Natural killer cell (primary cell): ENCODE measurements around the gene EDARADD. TPM values are rescaled to one million over a fixed set of nuclear protein-coding genes. Genes with fewer than 3 reads are reported as not detected.

Experiments used
- ATAC-seq, 3 donors: fragments of 150-1000 bp in 2 of 3; fragments of 200-7000 bp in 1 of 3; cut with Tn5 transposase; 1 replicate in 1 of 3; 2 replicates in 2 of 3; pipeline ENCODE4 v1.10.0; 2021; ENCODE audit warnings: mild to moderate bottlenecking in 2 of 3, moderate library complexity in 2 of 3
- DNase-seq, 2 donors: peaks; one replicate each; pipeline versions ENCODE4 v3.0.0 to v3.0.0-alpha.2; 2013 to 2021; ENCODE audit warnings: mixed read lengths in 1 of 2
- H3K27ac ChIP-seq: one replicate; pipeline ENCODE4 v1.5.1; 2013; ENCODE audit warnings: mild to moderate bottlenecking, low read length
- H3K27me3 ChIP-seq: one replicate; pipeline ENCODE4 v1.6.1; 2013; ENCODE audit warnings: low read length; ENCODE audit not compliant: control insufficient read depth, insufficient read depth
- H3K36me3 ChIP-seq: one replicate; pipeline ENCODE4 v1.6.1; 2013; ENCODE audit warnings: low read length; ENCODE audit not compliant: control insufficient read depth, insufficient read depth
- H3K4me1 ChIP-seq: one replicate; pipeline ENCODE4 v1.6.1; 2013; ENCODE audit warnings: low read length; ENCODE audit not compliant: control insufficient read depth, insufficient read depth
- H3K4me3 ChIP-seq: one replicate; pipeline ENCODE4 v1.5.1; 2013; ENCODE audit warnings: low read length
- H3K9me3 ChIP-seq: one replicate; pipeline ENCODE4 v1.6.1; 2013; ENCODE audit warnings: low read length; ENCODE audit not compliant: control insufficient read depth, insufficient read depth
- H3K27ac Mint-ChIP-seq, 2 donors: one replicate each; pipeline ENCODE4 v1.8.0; 2022; ENCODE audit warnings: mild to moderate bottlenecking in 2 of 2, mixed read lengths in 2 of 2, moderate library complexity in 1 of 2
- H3K27me3 Mint-ChIP-seq, 2 donors: one replicate each; pipeline ENCODE4 v1.8.0; 2022; ENCODE audit warnings: low read depth in 2 of 2, mixed read lengths in 2 of 2
- H3K36me3 Mint-ChIP-seq: one replicate; pipeline ENCODE4 v1.8.0; 2022; ENCODE audit warnings: mixed read lengths
- H3K4me1 Mint-ChIP-seq, 2 donors: one replicate each; pipeline ENCODE4 v1.8.0; 2022; ENCODE audit warnings: mixed read lengths in 2 of 2
- H3K4me3 Mint-ChIP-seq: one replicate; pipeline ENCODE4 v1.8.0; 2022; ENCODE audit warnings: mild to moderate bottlenecking, moderate library complexity, mixed read lengths
- H3K9me3 Mint-ChIP-seq, 2 donors: one replicate each; pipeline ENCODE4 v1.8.0; 2022; ENCODE audit warnings: mixed read lengths in 2 of 2
- CTCF ChIP-seq: fragments of 200-600 bp; IDR thresholded peaks from one replicate; pipeline ENCODE4 v1.8.0; 2022; ENCODE audit warnings: antibody characterized with exemption
- WGBS: methylation state at CpG from one replicate; pipeline ENCODE4 v1.1.7; 2013; ENCODE audit warnings: missing lambda C conversion rate; ENCODE audit not compliant: insufficient coverage; 5-methylcytosine and 5-hydroxymethylcytosine counted together
- intact Hi-C: fragments of 100-400 bp; cut with micrococcal nuclease; formaldehyde crosslinking; loops from one replicate; pipeline ENCODE4 v1.14.2; 2022
- total RNA-seq, 4 donors: library from RNA; stranded (reverse); fragments of 120-200 nt in 1 of 4; gene quantifications; one replicate each; pipeline versions ENCODE4 v1.2.3 to v1.2.4, GENCODE V29; 2013 to 2022

Gene EDARADD
- total RNA-seq, 3 donors from 2014 or later (not counting 1 experiment from before 2014, with no cell fraction given), result 2.0 to 5.4 (median 2.6) TPM

GRCh38 chr1:236371083-236371482 is 23.0 kb upstream of the EDARADD start:
- Mint-ChIP-seq H3K27ac (no peak overlapping the region), H3K4me3 (no peak overlapping the region), H3K36me3 (no peaks in the 10 kb centered on the region), H3K27me3 (peaks cover under 1 to 7% of the 10 kb centered on the region in 2 donors), H3K4me1 (no peaks in the 10 kb centered on the region), H3K9me3 (no peaks in the 10 kb centered on the region)
- intact Hi-C loops, result no loop called here
- Histone ChIP-seq H3K4me1 (no peaks in the 10 kb centered on the region), H3K27ac (no peak overlapping the region), H3K9me3 (no peaks in the 10 kb centered on the region), H3K27me3 (no peaks in the 10 kb centered on the region), H3K4me3 (no peak overlapping the region), H3K36me3 (no peaks in the 10 kb centered on the region)
- DNase-seq (no peak), ATAC-seq (no peak)
- no CpG with 5 or more reads among the region's 1 CpG for WGBS
- TF ChIP-seq CTCF, result no peak

GRCh38 chr1:236377832-236378535 is 16.1 kb upstream of the EDARADD start:
- no peak for DNase-seq
- peaks cover 0 to 7% of the 10 kb centered on the region in 2 donors for H3K9me3 Mint-ChIP-seq
- 100% methylated on average over 1 of the region's 2 CpGs for WGBS
- intact Hi-C loops, result no loop called here
- no peak overlapping the region for H3K4me3 ChIP-seq
- no peaks in the 10 kb centered on the region for H3K36me3 ChIP-seq
- TF ChIP-seq CTCF, result no peak
- H3K36me3 Mint-ChIP-seq, result peaks cover 11% of the 10 kb centered on the region
- peaks cover 5% of the 10 kb centered on the region for H3K9me3 ChIP-seq
- no peaks in the 10 kb centered on the region for H3K4me1 Mint-ChIP-seq
- peaks cover 3 to 5% of the 10 kb centered on the region in 2 donors for H3K27me3 Mint-ChIP-seq
- H3K4me1 ChIP-seq, result no peaks in the 10 kb centered on the region
- H3K27me3 ChIP-seq, result peaks cover 2% of the 10 kb centered on the region
- H3K27ac Mint-ChIP-seq, result no peak overlapping the region
- no peak for ATAC-seq
- H3K4me3 Mint-ChIP-seq, result no peak overlapping the region
- no peak overlapping the region for H3K27ac ChIP-seq

- Mint-ChIP-seq H3K27ac (no peak overlapping the region), H3K27me3 (no peaks in the 10 kb centered on the region), H3K36me3 (peaks cover 11% of the 10 kb centered on the region), H3K4me1 (no peaks in the 10 kb centered on the region), H3K9me3 (peaks cover 0 to 7% of the 10 kb centered on the region in 2 donors), H3K4me3 (no peak overlapping the region)
- Histone ChIP-seq H3K9me3 (peaks cover 5% of the 10 kb centered on the region), H3K4me3 (no peak overlapping the region), H3K27ac (no peak overlapping the region), H3K36me3 (no peaks in the 10 kb centered on the region), H3K27me3 (peaks cover 2% of the 10 kb centered on the region), H3K4me1 (no peaks in the 10 kb centered on the region)
- no peak for TF ChIP-seq CTCF
- no peak for DNase-seq
- intact Hi-C loops, result no loop called here
- ATAC-seq, result no peak
Measured at GRCh38 chr1:236381565-236382158, 12.4 kb upstream of the EDARADD start.

GRCh38 chr1:236388332-236388731 is 5.8 kb upstream of the EDARADD start:
- Histone ChIP-seq H3K27me3 (no peaks in the 10 kb centered on the region), H3K4me1 (peaks cover 2% of the 10 kb centered on the region), H3K27ac (no peak overlapping the region), H3K36me3 (no peaks in the 10 kb centered on the region), H3K9me3 (no peaks in the 10 kb centered on the region), H3K4me3 (no peak overlapping the region)
- ATAC-seq, result no peak
- TF ChIP-seq CTCF, result no peak
- Mint-ChIP-seq H3K36me3 (no peaks in the 10 kb centered on the region), H3K4me3 (no peak overlapping the region), H3K4me1 (no peaks in the 10 kb centered on the region), H3K9me3 (no peaks in the 10 kb centered on the region), H3K27ac (no peak overlapping the region), H3K27me3 (peaks cover 11 to 19% of the 10 kb centered on the region in 2 donors)
- no peak for DNase-seq
- no CpG with 5 or more reads among the region's 2 CpGs for WGBS
- intact Hi-C loops, result no loop called here
